K562 (cell line): Measurements from ENCODE around the gene SLC49A3.

Experiments
- ARNT ChIP-seq, 2 experiments: fragments of 450-650 bp; IDR thresholded peaks; 2 replicates each; pipeline ENCODE4 v1.6.1; 2016; ENCODE audit warnings: mild to moderate bottlenecking in 1 of 2
- YY1 ChIP-seq, 3 experiments: IDR thresholded peaks; 2 replicates each; pipeline ENCODE4 v1.6.1; 2011; ENCODE audit warnings: low read length in 2 of 3, mild to moderate bottlenecking in 2 of 3, moderate library complexity in 2 of 3, borderline replicate concordance in 1 of 3, control low read depth in 1 of 3, low read depth in 1 of 3; ENCODE audit not compliant: insufficient read depth in 3 of 3, insufficient replicate concordance in 2 of 3, control insufficient read depth in 1 of 3, insufficient read length in 1 of 3; ENCODE audit errors: extremely low read depth in 1 of 3
- TF ChIP-seq, protein P1 (sequence below): fragments of 250-450 bp; sonication (Bioruptor Pico); IDR thresholded peaks from 2 replicates; pipeline ENCODE4 v1.8.0; 2021; ENCODE audit warnings: moderate library complexity, mild to moderate bottlenecking, inconsistent platforms

DNA sequence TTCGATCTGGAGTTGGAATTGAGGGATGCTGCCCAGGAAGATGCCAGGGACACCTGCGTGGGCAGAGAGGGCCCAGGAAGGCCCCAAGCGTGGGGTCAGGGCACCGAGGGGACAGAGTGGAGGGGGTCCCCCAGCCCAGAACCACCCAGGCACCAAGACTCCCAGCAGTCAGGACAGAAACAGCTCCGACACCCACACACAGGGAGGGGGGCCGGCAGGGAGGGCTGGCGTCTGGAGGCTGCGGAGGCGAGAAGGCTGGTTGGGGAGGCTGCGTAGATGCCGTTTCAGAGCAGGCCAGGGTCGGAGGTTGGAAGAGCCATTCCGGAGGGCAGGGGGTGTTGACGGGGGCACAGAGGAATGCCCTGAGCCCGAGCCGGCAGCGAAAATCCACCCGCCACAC lies 38.5 kb downstream of the SLC49A3 start:
- TF ChIP-seq ARNT (IDR thresholded peaks at IDR 0.05) (no peak), YY1 (IDR thresholded peaks at IDR 0.05; ENCODE audit: borderline replicate concordance in 1 of 3, control insufficient read depth in 1 of 3, extremely low read depth in 1 of 3, insufficient read depth in 3 of 3, insufficient read length in 1 of 3, insufficient replicate concordance in 2 of 3, low read depth in 1 of 3, low read length in 2 of 3) (no peak)
- TF ChIP-seq, protein P1, sequence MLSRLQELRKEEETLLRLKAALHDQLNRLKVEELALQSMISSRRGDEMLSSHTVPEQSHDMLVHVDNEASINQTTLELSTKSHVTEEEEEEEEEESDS (CRISPR knock-in tag): no peak
